Measurements from ENCODE around the gene MYL6.
A peak's percentile ranks its signal among the peaks of the same experiment; 100 is the strongest.

MYL6 gene

DNA sequence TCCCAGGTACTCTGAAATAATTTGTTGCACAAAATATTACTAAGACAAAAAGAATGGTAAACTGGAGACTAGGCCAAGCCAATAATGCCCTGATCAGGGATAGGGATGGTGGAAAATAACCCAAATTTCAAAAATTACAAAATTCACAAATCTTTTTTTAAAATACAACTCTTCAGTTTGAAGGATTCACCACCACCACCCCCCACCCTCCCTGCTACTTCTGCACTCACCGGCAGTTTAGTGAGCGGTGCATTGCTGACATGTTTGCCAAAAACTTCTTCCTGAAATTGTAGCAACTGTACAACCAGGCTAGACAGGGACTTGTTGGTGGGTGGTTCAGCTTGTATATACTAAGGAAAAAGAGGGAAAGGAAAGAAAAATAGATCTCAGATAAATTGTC lies 28.8 kb downstream of the MYL6 start:
- DNase-seq (ENCODE audit: extremely low spot score), result no peak
- ChIA-PET CTCF (interaction anchor here (0.8 to 9.6 kb wide), 8 partner anchors 10 to 63 kb away, joined by 3 to 243 read pairs (median 49); partner anchors contain the start of genes ESYT1, MYL6, RNF41 and ZC3H10), POLR2A (interaction anchor here (0.6 to 3.0 kb wide), 3 partner anchors 24 to 287 kb away, joined by 3 to 9 read pairs (median 4); no protein-coding TSS in a partner anchor)
- TF ChIP-seq CTCF (IDR thresholded peaks at IDR 0.05; ENCODE audit: control extremely low read depth, extremely low read depth, low read depth, missing control alignments), result no peak

GRCh38 chr12:56188131-56188777 lies 30.1 kb downstream of the MYL6 start:
- no peak for DNase-seq (ENCODE audit: extremely low spot score)
- POLR2A ChIA-PET, result interaction anchor here (1.1 to 3.0 kb wide), 6 partner anchors 25 to 283 kb away, joined by 3 to 16 read pairs (median 6); partner anchors contain the start of genes RAB5B and ZC3H10
- TF ChIP-seq CTCF (IDR thresholded peaks at IDR 0.05; ENCODE audit: control extremely low read depth, extremely low read depth, low read depth, missing control alignments), result no peak
- CTCF ChIA-PET, result interaction anchor here (0.8 to 9.6 kb wide), 20 partner anchors 11 to 449 kb away, joined by 3 to 243 read pairs (median 8); partner anchors contain the start of genes ANKRD52, ESYT1, RNF41 and ZC3H10

- POLR2A ChIA-PET, result interaction anchor here (1.0 to 3.0 kb wide), 7 partner anchors 23 to 282 kb away, joined by 3 to 16 read pairs (median 8); partner anchors contain the start of genes ESYT1 and ZC3H10
- no peak for TF ChIP-seq CTCF (IDR thresholded peaks at IDR 0.05; ENCODE audit: control extremely low read depth, extremely low read depth, low read depth, missing control alignments)
- DNase-seq (ENCODE audit: extremely low spot score), result peak; percentile 29
- CTCF ChIA-PET, result interaction anchor here (0.7 to 9.6 kb wide), 42 partner anchors 11 to 449 kb away, joined by 3 to 243 read pairs (median 5); partner anchors contain the start of genes ANKRD52, ESYT1, PA2G4 and PAN2
Observed at GRCh38 chr12:56188778-56189098, 30.6 kb downstream of the MYL6 start.

DNA sequence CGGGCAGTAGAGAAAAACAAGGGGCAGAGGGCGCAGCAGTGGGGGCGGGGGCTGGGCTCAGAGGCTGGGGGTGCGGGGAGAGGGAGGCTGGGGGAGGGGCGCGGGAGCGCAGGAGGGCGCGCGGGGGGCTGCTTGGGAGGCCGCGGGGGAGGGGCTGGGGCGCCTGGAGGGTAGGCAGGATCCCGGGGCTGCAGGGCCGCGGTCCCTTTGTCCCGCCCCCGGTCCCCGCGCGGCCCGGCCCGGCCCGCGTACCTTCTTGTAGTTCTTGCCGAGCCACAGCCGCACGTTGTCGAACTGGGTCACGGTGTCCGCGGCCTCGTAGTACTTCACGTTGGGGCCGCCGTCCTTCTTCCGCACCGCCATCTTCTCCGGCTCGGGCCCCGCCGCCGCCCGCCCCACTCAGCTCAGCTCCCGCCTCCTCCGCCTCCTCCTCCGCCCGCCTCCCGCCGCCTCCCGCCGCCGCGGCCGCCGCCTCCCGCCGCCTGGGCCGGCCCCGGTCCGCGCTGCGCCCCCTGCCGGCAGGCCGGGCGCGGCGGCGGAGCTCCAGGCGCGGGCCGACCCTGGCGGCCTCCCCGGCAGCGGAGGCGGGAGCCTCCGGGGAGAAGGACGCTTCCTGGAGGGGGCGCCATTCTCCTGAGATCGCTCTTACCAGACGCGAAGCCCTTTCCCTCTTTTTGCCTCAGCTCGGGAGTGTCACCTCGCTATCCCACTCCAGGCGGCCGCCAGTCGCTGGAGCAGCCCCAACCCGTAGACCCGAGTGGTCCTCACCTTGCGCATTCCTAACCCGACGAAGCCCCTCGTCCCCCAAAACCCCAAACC lies 31.1 kb downstream of the MYL6 start, which contains the start of gene SMARCC2:
TSS of gene SMARCC2 (minus strand) at position 385 of the 819 bp plus-strand sequence. CDS start at position 363, 22 bp downstream.
- POLR2A ChIA-PET, result interaction anchor here (0.5 to 3.0 kb wide), 12 partner anchors 22 to 287 kb away, joined by 3 to 16 read pairs (median 6); partner anchors contain the start of genes ESYT1, RNF41 and ZC3H10
- CTCF ChIA-PET, result interaction anchor here (0.6 to 9.6 kb wide), 77 partner anchors 11 to 450 kb away, joined by 3 to 243 read pairs (median 4); partner anchors contain the start of genes ANKRD52, ESYT1, IL23A and MYL6
- TF ChIP-seq CTCF (IDR thresholded peaks at IDR 0.05; ENCODE audit: control extremely low read depth, extremely low read depth, low read depth, missing control alignments), result peak; percentile 88
- DNase-seq (ENCODE audit: extremely low spot score), result peak; percentile 95

DNA sequence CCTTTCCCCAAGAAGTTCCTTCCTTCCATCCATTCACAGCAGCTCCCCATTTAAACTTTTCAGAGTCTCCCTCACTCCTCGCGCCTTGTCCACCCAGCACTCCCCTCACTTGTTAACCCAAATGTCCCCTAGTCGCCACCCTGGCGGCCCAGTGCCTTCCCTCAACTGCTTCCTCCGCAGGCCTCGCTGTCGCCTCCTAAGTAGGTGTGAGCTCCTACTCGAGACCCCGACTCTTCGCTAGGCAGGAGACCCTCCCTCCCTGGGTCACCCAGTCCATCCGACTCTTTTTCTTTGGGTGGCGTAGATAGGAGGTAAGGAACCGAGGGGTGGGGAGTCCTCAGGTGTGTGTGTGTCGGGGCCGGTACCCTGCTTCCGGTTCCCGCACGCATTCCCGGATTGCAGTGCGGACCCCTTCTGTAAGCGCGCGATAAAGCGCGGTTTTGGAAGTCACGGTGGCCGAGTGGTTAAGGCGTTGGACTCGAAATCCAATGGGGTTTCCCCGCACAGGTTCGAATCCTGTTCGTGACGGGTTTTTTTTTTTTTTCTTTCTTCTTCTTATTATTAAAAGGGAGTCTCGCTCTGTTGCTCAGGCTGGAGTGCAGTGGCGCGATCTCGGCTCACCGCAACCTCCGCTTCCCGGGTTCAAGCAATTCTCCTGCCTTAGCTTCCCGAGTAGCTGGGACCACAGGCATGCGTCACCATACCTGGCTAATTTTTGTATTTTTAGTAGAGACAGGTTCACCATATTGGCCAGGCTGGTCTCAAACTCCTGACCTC lies 31.9 kb downstream of the MYL6 start:
- ChIA-PET CTCF (interaction anchor here (0.8 to 9.6 kb wide), 65 partner anchors 10 to 451 kb away, joined by 3 to 243 read pairs (median 5); partner anchors contain the start of genes ANKRD52, ESYT1, IL23A and MYL6), POLR2A (interaction anchor here (0.5 to 3.0 kb wide), 10 partner anchors 22 to 286 kb away, joined by 3 to 16 read pairs (median 8); partner anchors contain the start of genes ESYT1, RNF41 and ZC3H10)
- peak; percentile 75 for DNase-seq (ENCODE audit: extremely low spot score)
- TF ChIP-seq CTCF (IDR thresholded peaks at IDR 0.05; ENCODE audit: control extremely low read depth, extremely low read depth, low read depth, missing control alignments), result no peak
